Measurements from ENCODE around the gene NYAP2.
A peak's percentile ranks its signal among the peaks of the same experiment; 100 is the strongest.

Gene NYAP2

GRCh38 chr2:225457482-225457881, 58.0 kb downstream of the NYAP2 start:
- no peak overlapping the region for H3K27ac ChIP-seq
- no peak for TF ChIP-seq Cebpa-rat (IDR thresholded peaks at IDR 0.05)

GRCh38 chr2:225458431-225459117, 59.1 kb downstream of the NYAP2 start:
- H3K27ac ChIP-seq: no peak overlapping the region
- H4K20me1 ChIP-seq: no peaks in the 10 kb centered on the region
- H3K4me1 ChIP-seq: no peaks in the 10 kb centered on the region
- no peak overlapping the region for H3K9ac ChIP-seq
- H3K4me3 ChIP-seq: no peak overlapping the region
- TF ChIP-seq Cebpa-rat (IDR thresholded peaks at IDR 0.05): no peak
- H3K36me3 ChIP-seq: no peaks in the 10 kb centered on the region
- no peaks in the 10 kb centered on the region for H3K9me3 ChIP-seq
- no peaks in the 10 kb centered on the region for H3K27me3 ChIP-seq
- H3K4me2 ChIP-seq: no peak overlapping the region

More at GRCh38 chr2:225457482-225457881, 58.0 kb downstream of the NYAP2 start:
- Histone ChIP-seq H3K4me2 (no peak overlapping the region), H4K20me1 (no peaks in the 10 kb centered on the region), H3K36me3 (no peaks in the 10 kb centered on the region), H3K4me1 (no peaks in the 10 kb centered on the region), H3K4me3 (no peak overlapping the region), H3K9ac (no peak overlapping the region), H3K27me3 (no peaks in the 10 kb centered on the region), H3K9me3 (no peaks in the 10 kb centered on the region)

GRCh38 chr2:225462417-225462816, 62.9 kb downstream of the NYAP2 start:
- peaks cover 17% of the 10 kb centered on the region for H3K4me1 ChIP-seq
- no peak overlapping the region for H3K9ac ChIP-seq
- no peaks in the 10 kb centered on the region for H3K9me3 ChIP-seq
- TF ChIP-seq Cebpa-rat (IDR thresholded peaks at IDR 0.05): no peak
- no peak overlapping the region for H3K4me2 ChIP-seq
- no peak overlapping the region for H3K4me3 ChIP-seq
- no peak overlapping the region for H3K27ac ChIP-seq
- H4K20me1 ChIP-seq: no peaks in the 10 kb centered on the region
- H3K27me3 ChIP-seq: no peaks in the 10 kb centered on the region
- no peaks in the 10 kb centered on the region for H3K36me3 ChIP-seq

GRCh38 chr2:225462945-225463344, 63.4 kb downstream of the NYAP2 start:
- Histone ChIP-seq H3K9me3 (no peaks in the 10 kb centered on the region), H3K36me3 (no peaks in the 10 kb centered on the region), H3K4me1 (peaks cover 17% of the 10 kb centered on the region), H3K4me3 (no peak overlapping the region), H4K20me1 (no peaks in the 10 kb centered on the region), H3K9ac (no peak overlapping the region), H3K4me2 (no peak overlapping the region), H3K27ac (no peak overlapping the region), H3K27me3 (no peaks in the 10 kb centered on the region)
- no peak for TF ChIP-seq Cebpa-rat (IDR thresholded peaks at IDR 0.05)

- Histone ChIP-seq H3K4me3 (no peak overlapping the region), H3K27ac (no peak overlapping the region), H3K4me2 (no peak overlapping the region), H3K27me3 (no peaks in the 10 kb centered on the region), H3K36me3 (no peaks in the 10 kb centered on the region), H4K20me1 (no peaks in the 10 kb centered on the region), H3K9me3 (no peaks in the 10 kb centered on the region), H3K4me1 (peaks cover 17% of the 10 kb centered on the region), H3K9ac (no peak overlapping the region)
- TF ChIP-seq Cebpa-rat (IDR thresholded peaks at IDR 0.05): no peak
Observed at GRCh38 chr2:225463449-225463848, 63.9 kb downstream of the NYAP2 start.

- Histone ChIP-seq H3K27me3 (no peaks in the 10 kb centered on the region), H3K4me3 (peak overlapping the region; percentile 42), H3K9me3 (no peaks in the 10 kb centered on the region), H4K20me1 (no peaks in the 10 kb centered on the region), H3K9ac (no peak overlapping the region), H3K4me2 (peak overlapping the region; percentile 75), H3K4me1 (peaks cover 17% of the 10 kb centered on the region), H3K36me3 (no peaks in the 10 kb centered on the region), H3K27ac (peak overlapping the region; percentile 44; the same call in 1 of the 2 replicates)
- TF ChIP-seq Cebpa-rat (IDR thresholded peaks at IDR 0.05): no peak
Observed at GRCh38 chr2:225464346-225465025, 65.0 kb downstream of the NYAP2 start.

GRCh38 chr2:225465827-225466226, 66.3 kb downstream of the NYAP2 start:
- Histone ChIP-seq H4K20me1 (no peaks in the 10 kb centered on the region), H3K27me3 (no peaks in the 10 kb centered on the region), H3K4me3 (no peak overlapping the region), H3K36me3 (no peaks in the 10 kb centered on the region), H3K4me2 (no peak overlapping the region), H3K9me3 (no peaks in the 10 kb centered on the region), H3K9ac (no peak overlapping the region), H3K27ac (no peak overlapping the region), H3K4me1 (peaks cover 17% of the 10 kb centered on the region)
- no peak for TF ChIP-seq Cebpa-rat (IDR thresholded peaks at IDR 0.05)

GRCh38 chr2:225466891-225467604, 67.5 kb downstream of the NYAP2 start:
- H3K27ac ChIP-seq: no peak overlapping the region
- TF ChIP-seq Cebpa-rat (IDR thresholded peaks at IDR 0.05): no peak
- H3K4me2 ChIP-seq: no peak overlapping the region

GRCh38 chr2:225468131-225468530, 68.6 kb downstream of the NYAP2 start:
- no peaks in the 10 kb centered on the region for H4K20me1 ChIP-seq
- no peak for TF ChIP-seq Cebpa-rat (IDR thresholded peaks at IDR 0.05)

More at GRCh38 chr2:225466891-225467604, 67.5 kb downstream of the NYAP2 start:
- no peaks in the 10 kb centered on the region for H3K27me3 ChIP-seq
- H3K9me3 ChIP-seq: no peaks in the 10 kb centered on the region
- no peak overlapping the region for H3K4me3 ChIP-seq
- no peaks in the 10 kb centered on the region for H3K36me3 ChIP-seq
- peaks cover 17% of the 10 kb centered on the region for H3K4me1 ChIP-seq
- H3K9ac ChIP-seq: no peak overlapping the region
- no peaks in the 10 kb centered on the region for H4K20me1 ChIP-seq

GRCh38 chr2:225471039-225471438, 71.5 kb downstream of the NYAP2 start:
- no peak overlapping the region for H3K9ac ChIP-seq
- H3K36me3 ChIP-seq: no peaks in the 10 kb centered on the region
- peaks cover 6% of the 10 kb centered on the region; the same call in 1 of the 2 replicates for H3K4me1 ChIP-seq
- no peak overlapping the region for H3K4me2 ChIP-seq
- TF ChIP-seq Cebpa-rat (IDR thresholded peaks at IDR 0.05): no peak
- H3K4me3 ChIP-seq: no peak overlapping the region
- no peaks in the 10 kb centered on the region for H3K9me3 ChIP-seq
- no peaks in the 10 kb centered on the region for H3K27me3 ChIP-seq
- H3K27ac ChIP-seq: no peak overlapping the region
- H4K20me1 ChIP-seq: no peaks in the 10 kb centered on the region

More at GRCh38 chr2:225468131-225468530, 68.6 kb downstream of the NYAP2 start:
- Histone ChIP-seq H3K4me2 (no peak overlapping the region), H3K36me3 (no peaks in the 10 kb centered on the region), H3K4me3 (no peak overlapping the region), H3K27ac (no peak overlapping the region), H3K27me3 (no peaks in the 10 kb centered on the region), H3K9me3 (no peaks in the 10 kb centered on the region), H3K4me1 (peaks cover 17% of the 10 kb centered on the region), H3K9ac (no peak overlapping the region)
